Epithelial cell of prostate (primary cell): ENCODE measurements around the gene LMNA.
"Not testable (repeated sequence)": the region's sequence is repeated elsewhere in the genome, so short reads cannot be mapped to it uniquely, and the experiment has no call there.

Experiments used
- DNase-seq: peaks from one replicate; pipeline ENCODE4 v3.0.0-alpha.2; 2011; ENCODE audit warnings: low read depth, low spot score
- H3K27ac ChIP-seq: fragments of 450-650 bp; 2 replicates; pipeline ENCODE4 v1.5.1; 2017; ENCODE audit warnings: mild to moderate bottlenecking

LMNA gene

GRCh38 chr1:156118177-156118868 lies 3.8 kb downstream of the LMNA start:
- DNase-seq = no peak
- H3K27ac ChIP-seq = peak overlapping the region; percentile 99

GRCh38 chr1:156119503-156120209 lies 5.1 kb downstream of the LMNA start:
- peak overlapping the region; percentile 99 for H3K27ac ChIP-seq
- DNase-seq = no peak

DNA sequence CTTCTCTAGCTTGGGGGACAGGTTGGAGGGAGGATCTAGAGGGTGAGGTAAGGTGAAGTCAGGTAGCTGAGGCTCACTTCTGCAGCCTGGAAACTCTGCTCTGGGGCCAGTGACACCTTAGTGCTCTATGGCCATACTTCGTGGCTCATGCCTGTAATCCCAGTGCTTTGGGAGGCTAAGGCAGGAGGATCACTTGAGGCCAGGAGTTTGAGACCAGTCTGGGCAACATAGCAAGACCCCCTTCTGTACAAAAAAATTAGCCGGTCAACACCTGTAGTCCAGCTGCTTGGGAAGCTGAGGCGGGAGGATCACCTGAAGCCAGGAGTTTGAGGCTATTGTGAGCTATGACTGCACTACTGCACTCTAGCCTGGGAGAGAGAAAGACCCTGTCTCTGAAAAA lies 5.8 kb downstream of the LMNA start:
- DNase-seq = no peak
- H3K27ac ChIP-seq = peak overlapping the region; percentile 99

DNA sequence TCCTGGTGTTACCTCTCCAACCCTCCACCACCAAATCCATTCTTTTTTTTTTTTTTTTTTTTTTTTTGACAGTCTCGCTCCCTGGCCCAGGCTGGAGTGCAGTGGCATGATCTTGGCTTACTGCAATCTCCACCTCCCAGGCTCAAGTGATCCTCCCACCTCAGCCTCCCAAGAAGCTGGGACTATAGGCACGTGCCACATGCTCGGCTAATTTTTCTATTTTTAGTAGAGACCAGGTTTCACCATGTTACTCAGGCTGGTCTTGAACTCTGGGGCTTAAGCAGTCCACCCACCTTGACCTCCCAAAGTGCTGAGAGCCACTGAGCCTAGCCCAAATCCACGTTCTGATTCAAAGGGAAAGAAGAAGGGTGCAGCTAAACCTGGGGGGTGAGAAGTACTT lies 6.5 kb downstream of the LMNA start:
- H3K27ac ChIP-seq = peak overlapping the region; percentile 99
- not testable (repeated sequence) for DNase-seq

DNA sequence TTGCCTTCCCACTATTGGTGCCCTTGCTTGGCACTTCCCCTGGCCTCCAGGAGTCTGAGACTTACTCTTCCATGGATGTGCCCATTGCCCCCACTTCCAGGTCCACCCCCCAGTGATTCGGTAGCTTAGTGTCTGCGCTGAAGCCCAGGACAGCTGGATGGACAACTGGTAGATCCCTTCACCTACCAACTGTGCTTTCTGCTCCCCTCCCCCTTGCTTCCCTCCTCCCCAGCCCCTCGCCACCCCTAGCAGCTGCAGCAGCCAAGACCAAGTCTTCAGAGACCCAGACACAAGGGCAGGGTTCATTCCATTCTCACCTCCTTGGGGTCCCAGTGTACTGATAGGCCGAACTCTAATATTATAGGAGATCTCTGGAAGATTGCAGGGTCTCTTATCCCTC lies 6.9 kb downstream of the LMNA start:
- no peak for DNase-seq
- peak overlapping the region; percentile 99 for H3K27ac ChIP-seq

- peak overlapping the region; percentile 99 for H3K27ac ChIP-seq
- DNase-seq = no peak
Measured at GRCh38 chr1:156122086-156122485, 7.6 kb downstream of the LMNA start.

- no peak for DNase-seq
- H3K27ac ChIP-seq = peak overlapping the region; percentile 99
Measured at GRCh38 chr1:156122519-156123355, 8.2 kb downstream of the LMNA start.

DNA sequence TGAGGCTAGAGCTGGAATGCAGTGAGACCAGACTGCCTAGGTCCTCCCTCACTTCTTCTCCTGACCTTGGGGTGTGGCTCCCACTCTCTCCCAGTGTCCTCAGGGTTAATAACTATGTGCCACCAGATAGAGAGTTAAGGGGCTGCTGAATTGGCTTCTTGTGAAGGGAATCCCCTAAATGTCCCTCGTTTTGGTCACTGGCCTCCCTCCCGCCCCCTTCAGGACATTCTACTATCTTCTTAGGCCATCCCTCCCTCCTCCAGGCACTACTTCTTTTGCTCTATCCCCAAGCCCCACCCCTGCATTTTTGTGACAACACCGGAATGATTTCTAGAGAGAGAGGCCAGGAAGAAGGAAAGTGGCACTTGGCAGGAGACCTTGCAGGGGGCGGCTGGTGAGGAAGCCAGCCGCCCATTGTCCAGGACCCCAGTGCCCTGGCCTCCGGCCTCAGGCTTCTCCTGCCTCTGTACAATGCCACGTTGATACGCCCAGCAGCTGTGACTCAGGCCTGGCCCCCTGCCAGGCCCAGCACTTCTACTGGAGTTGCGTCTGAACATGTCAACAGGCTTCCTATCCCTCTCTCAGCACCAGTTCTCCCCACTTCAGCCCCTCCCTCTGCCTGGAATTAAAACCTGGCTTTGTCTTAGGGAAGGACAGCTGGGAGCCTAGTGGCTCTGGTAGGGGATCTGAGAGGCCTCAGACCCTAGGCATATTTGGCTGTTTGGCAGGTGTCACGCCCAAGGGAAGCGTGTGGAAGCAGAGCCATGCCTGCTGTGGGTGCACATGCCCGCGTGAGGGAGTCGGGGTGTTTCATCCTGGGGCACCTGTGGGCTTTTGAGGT lies 9.1 kb downstream of the LMNA start:
- DNase-seq = peak; percentile 90
- peak overlapping the region; percentile 99 for H3K27ac ChIP-seq

GRCh38 chr1:156124557-156125483 lies 10.3 kb downstream of the LMNA start:
- no peak for DNase-seq
- H3K27ac ChIP-seq = peak overlapping the region; percentile 99

GRCh38 chr1:156125544-156125943 lies 11.0 kb downstream of the LMNA start:
- not testable (repeated sequence) for DNase-seq
- peak overlapping the region; percentile 99 for H3K27ac ChIP-seq

- DNase-seq = peak; percentile 54
- H3K27ac ChIP-seq = peak overlapping the region; percentile 99
Measured at GRCh38 chr1:156126043-156126629, 11.6 kb downstream of the LMNA start.

GRCh38 chr1:156126630-156127534 lies 12.4 kb downstream of the LMNA start:
- peak overlapping the region; percentile 99 for H3K27ac ChIP-seq
- DNase-seq = no peak

GRCh38 chr1:156128308-156128653 lies 13.8 kb downstream of the LMNA start:
- no peak for DNase-seq
- H3K27ac ChIP-seq = peak overlapping the region; percentile 99

DNA sequence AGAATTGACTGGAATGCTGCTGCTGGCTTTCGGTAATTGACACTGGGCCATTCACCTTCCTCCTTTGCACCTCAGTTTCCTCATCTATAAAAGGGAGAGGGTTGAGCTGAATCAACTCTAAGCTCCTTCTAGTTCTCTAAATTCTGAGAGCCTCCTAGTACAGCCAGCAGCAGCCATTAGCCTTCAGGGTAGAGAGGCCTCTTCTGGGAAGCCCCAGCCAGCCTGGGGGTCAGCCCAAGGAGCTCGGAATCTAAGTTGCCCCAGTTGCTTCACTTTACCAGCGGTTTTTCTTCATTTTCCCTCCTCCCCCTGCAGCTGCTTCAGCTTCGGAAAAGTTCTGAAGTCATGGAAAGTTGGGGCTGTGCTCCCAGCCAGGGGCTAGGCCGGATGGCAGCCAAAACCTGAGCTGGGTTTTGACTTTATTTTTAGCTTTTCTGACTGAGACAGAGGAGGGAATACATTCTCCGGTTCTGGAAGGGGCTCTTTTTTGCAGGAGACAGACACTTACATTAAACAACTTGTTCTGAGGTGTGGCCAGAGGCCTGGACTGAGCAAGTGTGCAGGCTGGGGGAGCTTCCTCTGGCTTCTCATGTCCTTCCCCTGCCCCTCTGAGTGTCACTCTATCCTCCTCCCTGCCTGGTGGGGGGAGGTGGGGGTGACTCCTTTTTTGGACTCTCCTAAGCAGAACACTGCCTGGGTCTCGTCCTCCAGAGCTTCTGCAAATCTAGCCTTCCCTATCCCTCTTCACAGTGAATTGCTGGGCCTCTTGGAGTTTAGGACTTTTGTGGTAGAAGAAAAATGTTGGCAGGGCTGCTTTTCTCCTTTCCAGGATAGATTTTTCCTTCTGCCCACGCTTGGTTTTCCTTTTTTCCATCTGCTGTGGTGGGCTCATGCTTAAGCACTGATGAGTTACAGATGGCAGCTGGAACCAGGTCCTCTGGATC lies 14.4 kb downstream of the LMNA start:
- peak overlapping the region; percentile 99 for H3K27ac ChIP-seq
- no peak for DNase-seq

DNA sequence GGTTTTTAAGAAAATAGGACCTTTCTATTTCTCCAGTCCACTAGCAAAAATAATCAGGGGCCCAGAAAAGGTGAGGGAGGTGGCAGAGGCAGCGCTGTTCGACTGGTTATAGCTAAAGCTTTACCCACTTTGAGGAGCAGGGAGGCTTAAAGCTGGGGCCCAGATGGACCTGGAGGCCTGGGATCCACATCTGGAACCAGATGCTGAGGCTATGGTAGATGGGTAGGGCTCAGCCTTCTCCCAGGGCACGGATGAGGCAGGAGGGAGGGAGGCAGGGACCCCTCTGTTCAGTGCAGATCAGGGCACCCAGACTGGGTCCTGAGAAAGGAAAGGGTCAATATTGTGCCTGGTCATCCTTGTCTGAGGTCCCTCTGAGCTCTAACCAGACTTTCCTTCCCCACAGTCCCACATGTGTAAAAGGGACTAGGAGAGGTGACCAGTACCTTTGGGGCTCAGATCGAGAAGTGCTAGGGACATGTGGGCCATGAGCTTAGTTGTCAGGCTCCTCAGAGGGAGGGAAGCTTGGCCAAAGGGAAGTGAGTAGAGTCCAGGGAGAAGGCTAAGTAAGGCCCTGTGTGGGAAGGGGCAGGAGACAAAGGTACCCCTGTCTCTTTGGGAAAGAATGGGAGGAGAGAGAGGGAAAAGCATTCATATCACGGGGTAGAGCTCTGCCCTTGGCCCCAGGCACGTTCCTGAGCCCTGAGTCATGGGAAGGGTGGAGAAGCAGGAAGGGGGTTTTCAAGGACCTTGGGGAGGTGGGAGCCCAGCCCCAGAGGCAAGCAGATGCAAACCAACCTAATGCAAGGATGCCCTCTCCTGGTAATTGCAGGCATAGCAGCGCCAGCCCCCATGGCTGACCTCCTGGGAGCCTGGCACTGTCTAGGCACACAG lies 15.4 kb downstream of the LMNA start:
- no peak for DNase-seq
- H3K27ac ChIP-seq = peak overlapping the region; percentile 99

DNA sequence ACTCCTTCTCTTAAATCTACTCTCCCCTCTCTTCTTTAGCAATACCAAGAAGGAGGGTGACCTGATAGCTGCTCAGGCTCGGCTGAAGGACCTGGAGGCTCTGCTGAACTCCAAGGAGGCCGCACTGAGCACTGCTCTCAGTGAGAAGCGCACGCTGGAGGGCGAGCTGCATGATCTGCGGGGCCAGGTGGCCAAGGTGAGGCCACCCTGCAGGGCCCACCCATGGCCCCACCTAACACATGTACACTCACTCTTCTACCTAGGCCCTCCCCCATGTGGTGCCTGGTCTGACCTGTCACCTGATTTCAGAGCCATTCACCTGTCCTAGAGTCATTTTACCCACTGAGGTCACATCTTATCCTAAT lies 16.0 kb downstream of the LMNA start:
- peak overlapping the region; percentile 99 for H3K27ac ChIP-seq
- no peak for DNase-seq
